RPMI8226 (cell line): ENCODE data around the gene NUSAP1.
"Not testable (repeated sequence)": the region's sequence is repeated elsewhere in the genome, so short reads cannot be mapped to it uniquely, and the experiment has no call there.

Experiments
- DNase-seq: peaks from one replicate; pipeline ENCODE4 v3.0.0-alpha.2; 2015

The NUSAP1 gene

GRCh38 chr15:41332194-41333025 lies at the start of gene NUSAP1, which contains the start of gene OIP5:
NUSAP1 (plus strand) TSS chr15:41332881; CDS start chr15:41332958, 77 bp downstream.
OIP5 (minus strand) TSS chr15:41332591; CDS start chr15:41332561, 30 bp downstream.
- peak; percentile 98 for DNase-seq

GRCh38 chr15:41282980-41283652 lies 49.6 kb upstream of the NUSAP1 start:
- DNase-seq = not testable (repeated sequence)

- peak; percentile 98 for DNase-seq
These were observed 48.8 kb upstream of the NUSAP1 start for GRCh38 chr15:41283653-41284426.

- no peak for DNase-seq
These were observed 48.1 kb upstream of the NUSAP1 start for GRCh38 chr15:41284427-41285177.

GRCh38 chr15:41285285-41285684 lies 47.4 kb upstream of the NUSAP1 start:
- no peak for DNase-seq

GRCh38 chr15:41286665-41287333 lies 45.9 kb upstream of the NUSAP1 start:
- DNase-seq = no peak

- no peak for DNase-seq
These were observed 44.2 kb upstream of the NUSAP1 start for GRCh38 chr15:41288464-41288863.

- no peak for DNase-seq
These were observed 42.7 kb upstream of the NUSAP1 start for GRCh38 chr15:41289953-41290352.

GRCh38 chr15:41291065-41291631 lies 41.5 kb upstream of the NUSAP1 start:
- no peak for DNase-seq

- no peak for DNase-seq
These were observed 40.2 kb upstream of the NUSAP1 start for GRCh38 chr15:41292521-41292920.

GRCh38 chr15:41301139-41301538 lies 31.5 kb upstream of the NUSAP1 start:
- not testable (repeated sequence) for DNase-seq

- no peak for DNase-seq
These were observed 31.1 kb upstream of the NUSAP1 start for GRCh38 chr15:41301587-41301986.

- no peak for DNase-seq
These were observed 28.4 kb upstream of the NUSAP1 start for GRCh38 chr15:41304149-41304770.

- no peak for DNase-seq
These were observed 25.0 kb upstream of the NUSAP1 start for GRCh38 chr15:41307679-41308078.

- no peak for DNase-seq
These were observed 23.3 kb upstream of the NUSAP1 start for GRCh38 chr15:41309226-41309905.

GRCh38 chr15:41320805-41321330 lies 11.8 kb upstream of the NUSAP1 start:
- not testable (repeated sequence) for DNase-seq

- no peak for DNase-seq
These were observed 9.1 kb upstream of the NUSAP1 start for GRCh38 chr15:41323611-41324010.

- no peak for DNase-seq
These were observed 1.4 kb upstream of the NUSAP1 start for GRCh38 chr15:41331281-41331680.

GRCh38 chr15:41331833-41332193 lies 868 bp upstream of the NUSAP1 start:
- DNase-seq = peak; percentile 9

GRCh38 chr15:41333026-41333562 lies 413 bp downstream of the NUSAP1 start:
- no peak for DNase-seq
